ENCODE results near the gene FHIT.

Gene FHIT

DNA sequence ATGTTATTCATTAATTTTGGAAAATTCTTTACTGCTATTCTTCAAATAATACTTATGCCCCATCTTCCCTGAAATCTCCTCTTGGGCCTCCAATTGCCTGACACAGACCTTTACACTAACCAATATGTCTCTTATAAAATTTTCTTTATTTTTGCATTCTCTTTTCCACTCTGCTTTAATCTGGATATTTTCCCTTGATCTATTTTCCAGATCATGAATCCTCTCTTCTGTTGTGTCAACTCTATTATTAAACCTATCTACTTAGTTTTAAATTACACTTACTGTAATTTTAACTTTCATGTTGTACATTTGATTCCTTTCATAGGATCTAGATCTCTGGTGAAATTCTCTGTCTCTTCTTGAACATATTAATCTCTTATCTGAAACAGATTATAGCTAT, 278.7 kb downstream of the FHIT start:
- Histone ChIP-seq H3K27ac (ENCODE audit: low read depth, low read length) (no peak overlapping the region), H3F3A (ENCODE audit: control insufficient read depth, insufficient read depth) (no peaks in the 10 kb centered on the region), H3K36me3 (ENCODE audit: control insufficient read depth, low read length) (no peaks in the 10 kb centered on the region), H3K9me3 (ENCODE audit: control insufficient read depth, insufficient read depth, low read length) (peaks cover 3% of the 10 kb centered on the region; the same call in 1 of the 2 replicates), H4K20me1 (ENCODE audit: control insufficient read depth, insufficient read depth, low read depth, low read length) (no peaks in the 10 kb centered on the region), H3K4me3 (ENCODE audit: low read length) (no peak overlapping the region), H3K4me2 (ENCODE audit: low read length) (no peak overlapping the region), H3K79me2 (ENCODE audit: control insufficient read depth, low read length) (no peaks in the 10 kb centered on the region), H3K4me1 (ENCODE audit: control insufficient read depth, low read length) (no peaks in the 10 kb centered on the region), H3K9me2 (replicated peaks; ENCODE audit: control insufficient read depth, low read length) (no peaks in the 10 kb centered on the region), H3K27me3 (ENCODE audit: control insufficient read depth, low read length) (no peaks in the 10 kb centered on the region)
- no peak for TF ChIP-seq EZH2phosphoT487 (IDR thresholded peaks at IDR 0.05; ENCODE audit: borderline replicate concordance, low read length)
- TF ChIP-seq, protein P1, sequence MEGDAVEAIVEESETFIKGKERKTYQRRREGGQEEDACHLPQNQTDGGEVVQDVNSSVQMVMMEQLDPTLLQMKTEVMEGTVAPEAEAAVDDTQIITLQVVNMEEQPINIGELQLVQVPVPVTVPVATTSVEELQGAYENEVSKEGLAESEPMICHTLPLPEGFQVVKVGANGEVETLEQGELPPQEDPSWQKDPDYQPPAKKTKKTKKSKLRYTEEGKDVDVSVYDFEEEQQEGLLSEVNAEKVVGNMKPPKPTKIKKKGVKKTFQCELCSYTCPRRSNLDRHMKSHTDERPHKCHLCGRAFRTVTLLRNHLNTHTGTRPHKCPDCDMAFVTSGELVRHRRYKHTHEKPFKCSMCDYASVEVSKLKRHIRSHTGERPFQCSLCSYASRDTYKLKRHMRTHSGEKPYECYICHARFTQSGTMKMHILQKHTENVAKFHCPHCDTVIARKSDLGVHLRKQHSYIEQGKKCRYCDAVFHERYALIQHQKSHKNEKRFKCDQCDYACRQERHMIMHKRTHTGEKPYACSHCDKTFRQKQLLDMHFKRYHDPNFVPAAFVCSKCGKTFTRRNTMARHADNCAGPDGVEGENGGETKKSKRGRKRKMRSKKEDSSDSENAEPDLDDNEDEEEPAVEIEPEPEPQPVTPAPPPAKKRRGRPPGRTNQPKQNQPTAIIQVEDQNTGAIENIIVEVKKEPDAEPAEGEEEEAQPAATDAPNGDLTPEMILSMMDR (IDR thresholded peaks at IDR 0.05; ENCODE audit: low read depth, low read length, poor library complexity, severe bottlenecking): no peak

DNA sequence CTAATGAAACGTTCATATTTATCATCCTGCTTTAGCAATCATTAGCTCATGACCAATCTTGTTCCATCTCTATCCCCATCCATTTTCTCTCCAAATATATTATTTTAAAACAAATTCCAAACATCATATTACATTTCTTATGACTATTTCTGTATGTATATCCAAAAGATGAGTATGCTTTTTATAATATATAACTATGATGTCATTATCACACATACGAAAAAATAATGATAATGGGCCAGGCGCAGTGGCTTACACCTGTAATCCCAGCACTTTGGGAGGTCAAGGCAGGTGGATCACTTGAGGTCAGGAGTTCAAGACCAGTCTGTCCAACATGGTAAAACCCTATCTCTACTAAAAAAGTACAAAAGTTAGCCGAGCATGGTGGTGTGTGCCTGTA, 280.4 kb downstream of the FHIT start:
- Histone ChIP-seq H3K9me3 (ENCODE audit: control insufficient read depth, insufficient read depth, low read length) (peaks cover 3% of the 10 kb centered on the region; the same call in 1 of the 2 replicates), H3K36me3 (ENCODE audit: control insufficient read depth, low read length) (no peaks in the 10 kb centered on the region)

DNA sequence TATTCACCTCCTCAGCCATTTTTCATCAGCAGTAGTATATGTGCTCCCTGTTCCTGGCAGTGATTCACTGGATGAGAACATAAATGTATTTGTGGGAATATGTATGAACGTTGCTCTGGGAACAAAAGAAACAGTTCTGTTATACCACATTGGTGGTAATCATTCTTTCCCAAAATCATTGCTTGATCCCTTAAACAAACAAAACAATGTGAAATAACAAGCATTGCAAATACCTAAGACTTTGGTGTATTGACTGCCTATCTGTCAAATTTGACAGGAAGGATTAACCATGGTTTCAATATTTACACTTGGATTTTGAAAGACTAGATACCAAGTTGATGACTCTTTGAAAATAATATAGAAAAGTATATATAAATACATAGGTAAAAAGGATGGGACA, 284.1 kb downstream of the FHIT start:
- Histone ChIP-seq H4K20me1 (ENCODE audit: control insufficient read depth, insufficient read depth, low read depth, low read length) (no peaks in the 10 kb centered on the region), H3K79me2 (ENCODE audit: control insufficient read depth, low read length) (no peaks in the 10 kb centered on the region), H3K36me3 (ENCODE audit: control insufficient read depth, low read length) (no peaks in the 10 kb centered on the region), H3K27ac (ENCODE audit: low read depth, low read length) (no peak overlapping the region), H3K9me3 (ENCODE audit: control insufficient read depth, insufficient read depth, low read length) (no peaks in the 10 kb centered on the region), H3K9me2 (replicated peaks; ENCODE audit: control insufficient read depth, low read length) (no peaks in the 10 kb centered on the region), H3K4me1 (ENCODE audit: control insufficient read depth, low read length) (no peaks in the 10 kb centered on the region), H3K4me2 (ENCODE audit: low read length) (no peak overlapping the region), H3K27me3 (ENCODE audit: control insufficient read depth, low read length) (no peaks in the 10 kb centered on the region), H3K4me3 (ENCODE audit: low read length) (no peak overlapping the region), H3F3A (ENCODE audit: control insufficient read depth, insufficient read depth) (no peaks in the 10 kb centered on the region)
- no peak for TF ChIP-seq EZH2phosphoT487 (IDR thresholded peaks at IDR 0.05; ENCODE audit: borderline replicate concordance, low read length)
- TF ChIP-seq, protein P1 (IDR thresholded peaks at IDR 0.05; ENCODE audit: low read depth, low read length, poor library complexity, severe bottlenecking): no peak

More for the DNA sequence above, 280.4 kb downstream of the FHIT start:
- TF ChIP-seq EZH2phosphoT487 (IDR thresholded peaks at IDR 0.05; ENCODE audit: borderline replicate concordance, low read length): no peak
- TF ChIP-seq, protein P1 (IDR thresholded peaks at IDR 0.05; ENCODE audit: low read depth, low read length, poor library complexity, severe bottlenecking): no peak
- no peaks in the 10 kb centered on the region for H3K27me3 ChIP-seq (ENCODE audit: control insufficient read depth, low read length)
- H3F3A ChIP-seq (ENCODE audit: control insufficient read depth, insufficient read depth): no peaks in the 10 kb centered on the region
- no peaks in the 10 kb centered on the region for H4K20me1 ChIP-seq (ENCODE audit: control insufficient read depth, insufficient read depth, low read depth, low read length)
- no peak overlapping the region for H3K4me3 ChIP-seq (ENCODE audit: low read length)
- H3K79me2 ChIP-seq (ENCODE audit: control insufficient read depth, low read length): no peaks in the 10 kb centered on the region
- H3K4me2 ChIP-seq (ENCODE audit: low read length): no peak overlapping the region
- no peaks in the 10 kb centered on the region for H3K4me1 ChIP-seq (ENCODE audit: control insufficient read depth, low read length)
- H3K9me2 ChIP-seq (replicated peaks; ENCODE audit: control insufficient read depth, low read length): no peaks in the 10 kb centered on the region
- H3K27ac ChIP-seq (ENCODE audit: low read depth, low read length): no peak overlapping the region
